Spleen (tissue), 11 donors: ENCODE data around the gene IFT81. TPM values are rescaled to one million over a fixed set of nuclear protein-coding genes. Genes with fewer than 3 reads are reported as not detected.
A peak's percentile ranks its signal among the peaks of the same experiment; 100 is the strongest.

ENCODE experiments used
- DNase-seq: peaks from one replicate; pipeline ENCODE4 v3.0.0-alpha.2; 2020
- H3K27ac ChIP-seq, 8 donors: fragments of 200-600 bp; sonication (generic) in 7 of 8; 1 replicate in 4 of 8; 2 replicates in 4 of 8; pipeline versions ENCODE4 v1.5.0 to v1.8.0; 2016 to 2021; ENCODE audit warnings: inconsistent platforms in 4 of 8, mild to moderate bottlenecking in 4 of 8, moderate library complexity in 1 of 8
- H3K27me3 ChIP-seq, 7 donors: fragments of 200-600 bp; sonication (generic) in 6 of 7; replicated peaks in 1 of 7; 1 replicate in 4 of 7; 2 replicates in 3 of 7; pipeline versions ENCODE4 v1.5.0 to v1.8.0; 2016 to 2021; ENCODE audit warnings: inconsistent platforms in 3 of 7, mild to moderate bottlenecking in 1 of 7
- H3K36me3 ChIP-seq, 6 donors: fragments of 200-600 bp; sonication (generic) in 5 of 6; 1 replicate in 4 of 6; 2 replicates in 2 of 6; pipeline versions ENCODE4 v1.5.0 to v1.8.0; 2016 to 2021; ENCODE audit warnings: inconsistent platforms in 2 of 6
- H3K4me1 ChIP-seq, 6 donors: fragments of 200-600 bp; sonication (generic) in 5 of 6; 1 replicate in 3 of 6; 2 replicates in 3 of 6; pipeline versions ENCODE4 v1.5.0 to v1.8.0; 2016 to 2021; ENCODE audit warnings: inconsistent platforms in 3 of 6
- H3K4me3 ChIP-seq, 8 donors: fragments of 200-600 bp; sonication (generic) in 7 of 8; 1 replicate in 4 of 8; 2 replicates in 4 of 8; pipeline versions ENCODE4 v1.5.0 to v1.8.0; 2016 to 2021; ENCODE audit warnings: inconsistent platforms in 4 of 8, mild to moderate bottlenecking in 4 of 8, moderate library complexity in 2 of 8
- H3K9me3 ChIP-seq, 8 donors: fragments of 200-600 bp; sonication (generic) in 7 of 8; 1 replicate in 4 of 8; 2 replicates in 4 of 8; pipeline versions ENCODE4 v1.5.0 to v1.8.0; 2016 to 2021; ENCODE audit warnings: inconsistent platforms in 4 of 8
- POLR2A ChIP-seq, 3 donors: fragments of 450-650 bp; IDR thresholded peaks; one replicate each; pipeline ENCODE4 v1.5.1; 2017; ENCODE audit warnings: antibody characterized with exemption in 3 of 3, mild to moderate bottlenecking in 1 of 3
- POLR2AphosphoS5 ChIP-seq, 3 donors: sonication (generic); formaldehyde crosslinking; IDR thresholded peaks; one replicate each; pipeline ENCODE4 v1.5.1; 2017; ENCODE audit warnings: antibody characterized with exemption in 3 of 3
- WGBS, 5 donors: extraction: QIAGEN DNeasy Blood & Tissue Kit in 3 of 5; methylation state at CpG; one replicate each; pipeline versions ENCODE4 v1.1.5 to v1.1.7; 2013 to 2018; 5-methylcytosine and 5-hydroxymethylcytosine counted together
- intact Hi-C: fragments of 100-400 bp; cut with DNase I; formaldehyde crosslinking; loops from one replicate; pipeline ENCODE4 v1.15.0; 2023; ENCODE audit warnings: low total_unique reads
- polyA plus RNA-seq, 3 donors: library from polyadenylated mRNA; stranded (reverse); fragments of 200-250 nt; gene quantifications; one replicate each; pipeline ENCODE4 v1.2.1, GENCODE V29; 2013
- total RNA-seq, 7 donors: library from RNA; depleted of rRNA in 3 of 7; stranded (reverse); fragments of >200 nt in 3 of 7; fragmentation: NEBNext Ultra II Directional in 4 of 7; extraction: Animal tissue kit (Norgen Biotek cat#: 25700) in 4 of 7; gene quantifications; one replicate each; pipeline versions ENCODE4 v1.1.0 to v1.2.1, GENCODE V29; 2016 to 2021
- TF ChIP-seq, protein P1 (sequence below), 11 experiments: fragments of 200-600 bp in 7 of 11; fragments of 450-650 bp in 4 of 11; sonication (generic) in 4 of 11; IDR thresholded peaks in 8 of 11; conservative IDR thresholded peaks in 3 of 11; 1 replicate in 7 of 11; 2 replicates in 4 of 11; pipeline versions ENCODE4 v1.4.0 to v1.8.0; 2016 to 2021; ENCODE audit warnings: antibody characterized with exemption in 11 of 11, inconsistent platforms in 4 of 11, mild to moderate bottlenecking in 1 of 11
- donor health status: healthy with polysubstance abuse.
- donor health status: DM: no; HTN: no; CAD: no; lungs with moderate emphysema.
- donor health status: DM: no; HTN: no; CAD: no.
- donor health status: Bipolar disorder and iron deficiency.
- donor health status: healthy.
- donor health status: DM: no; HTN: no; CAD: no.
- donor health status: DM: yes; HTN: yes; CAD: no.

IFT81 gene
- total and polyA plus RNA-seq, 10 donors: 1.8 to 10.1 (median 5.2) TPM

DNA sequence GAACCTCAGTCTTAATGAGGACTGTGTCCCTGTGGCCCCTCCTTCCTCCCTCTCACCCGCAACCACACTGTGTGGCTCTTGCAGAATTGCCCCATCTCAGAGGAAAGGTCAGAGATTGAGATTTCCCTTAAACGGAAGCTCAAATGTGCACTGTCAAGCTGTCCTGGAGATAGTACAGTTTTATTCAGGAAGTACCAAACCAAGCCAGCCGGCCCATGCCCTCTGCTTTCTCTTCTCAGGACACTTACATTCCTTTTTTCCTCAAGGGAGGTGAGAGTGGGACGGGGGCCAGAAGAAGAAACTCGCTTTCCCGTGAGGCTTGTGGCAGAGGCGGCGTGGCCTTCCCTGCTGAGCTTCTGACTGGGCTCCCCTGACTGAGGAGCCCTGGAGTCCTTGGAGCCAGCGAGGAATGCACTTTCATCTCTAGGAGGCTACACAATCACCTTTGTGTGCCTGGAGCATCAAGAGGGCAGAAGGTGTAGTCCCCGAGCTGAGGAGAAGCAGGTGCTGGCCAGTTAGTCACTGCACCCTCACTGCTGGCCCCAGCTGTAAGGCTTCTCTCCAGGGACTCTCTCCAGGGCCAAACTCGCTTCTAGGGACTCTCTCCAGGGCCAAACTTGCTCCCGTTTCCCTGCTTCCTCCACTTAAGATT lies 132.7 kb downstream of the IFT81 start:
- 45 to 68% (median 48%) methylated on average over 11 to 12 of the region's 12 CpGs for WGBS, 5 donors
- H3K4me1 ChIP-seq: peaks cover 0 to 24% (median 4%) of the 10 kb centered on the region in 6 donors
- no peaks in the 10 kb centered on the region for H3K9me3 ChIP-seq
- intact Hi-C loops: no loop called here
- no peaks in the 10 kb centered on the region for H3K27me3 ChIP-seq
- DNase-seq: no peak
- TF ChIP-seq POLR2AphosphoS5 (IDR thresholded peaks at IDR 0.05) (peak in 1 of 3 donors; percentile 64), POLR2A (IDR thresholded peaks at IDR 0.05) (no peak)
- TF ChIP-seq, protein P1, sequence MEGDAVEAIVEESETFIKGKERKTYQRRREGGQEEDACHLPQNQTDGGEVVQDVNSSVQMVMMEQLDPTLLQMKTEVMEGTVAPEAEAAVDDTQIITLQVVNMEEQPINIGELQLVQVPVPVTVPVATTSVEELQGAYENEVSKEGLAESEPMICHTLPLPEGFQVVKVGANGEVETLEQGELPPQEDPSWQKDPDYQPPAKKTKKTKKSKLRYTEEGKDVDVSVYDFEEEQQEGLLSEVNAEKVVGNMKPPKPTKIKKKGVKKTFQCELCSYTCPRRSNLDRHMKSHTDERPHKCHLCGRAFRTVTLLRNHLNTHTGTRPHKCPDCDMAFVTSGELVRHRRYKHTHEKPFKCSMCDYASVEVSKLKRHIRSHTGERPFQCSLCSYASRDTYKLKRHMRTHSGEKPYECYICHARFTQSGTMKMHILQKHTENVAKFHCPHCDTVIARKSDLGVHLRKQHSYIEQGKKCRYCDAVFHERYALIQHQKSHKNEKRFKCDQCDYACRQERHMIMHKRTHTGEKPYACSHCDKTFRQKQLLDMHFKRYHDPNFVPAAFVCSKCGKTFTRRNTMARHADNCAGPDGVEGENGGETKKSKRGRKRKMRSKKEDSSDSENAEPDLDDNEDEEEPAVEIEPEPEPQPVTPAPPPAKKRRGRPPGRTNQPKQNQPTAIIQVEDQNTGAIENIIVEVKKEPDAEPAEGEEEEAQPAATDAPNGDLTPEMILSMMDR (IDR thresholded peaks at IDR 0.05 in 8 of 11, conservative IDR thresholded peaks at IDR 0.05 in 3 of 11): no peak
- peak overlapping the region in 1 of 8 donors; percentile 7 for H3K4me3 ChIP-seq
- no peaks in the 10 kb centered on the region for H3K36me3 ChIP-seq
- H3K27ac ChIP-seq: peak overlapping the region in 6 of 8 donors; percentile 21 to 83 (median 70)

DNA sequence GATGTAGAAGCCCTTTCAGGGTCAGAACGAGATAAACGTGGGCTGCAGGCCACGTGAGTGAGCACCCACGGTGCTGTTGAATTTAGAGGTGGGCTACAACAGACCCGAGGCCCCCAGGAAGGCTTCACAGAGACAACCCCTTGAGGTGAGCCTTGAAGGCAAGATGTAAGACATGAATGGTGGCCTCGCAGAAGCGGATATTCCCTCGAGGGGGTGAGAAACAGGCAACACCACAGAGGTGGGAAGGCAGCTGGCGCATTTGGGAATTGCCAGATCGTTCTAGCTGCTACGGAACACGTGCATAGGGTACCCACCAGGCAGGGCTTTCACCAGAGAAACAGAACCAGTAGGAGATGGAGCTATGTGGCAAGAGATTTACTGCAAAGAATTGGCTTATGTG lies 134.3 kb downstream of the IFT81 start:
- WGBS, 5 donors: 89 to 95% (median 91%) methylated on average over 12 of the region's 12 CpGs
- no peaks in the 10 kb centered on the region for H3K9me3 ChIP-seq
- peaks cover 0 to 18% (median 4%) of the 10 kb centered on the region in 6 donors for H3K4me1 ChIP-seq
- no peak overlapping the region for H3K4me3 ChIP-seq
- no peaks in the 10 kb centered on the region for H3K27me3 ChIP-seq
- TF ChIP-seq POLR2A (IDR thresholded peaks at IDR 0.05) (no peak), POLR2AphosphoS5 (IDR thresholded peaks at IDR 0.05) (no peak)
- TF ChIP-seq, protein P1 (IDR thresholded peaks at IDR 0.05 in 8 of 11, conservative IDR thresholded peaks at IDR 0.05 in 3 of 11): no peak
- H3K27ac ChIP-seq: no peak overlapping the region
- intact Hi-C loops: no loop called here
- no peak for DNase-seq
- no peaks in the 10 kb centered on the region for H3K36me3 ChIP-seq

DNA sequence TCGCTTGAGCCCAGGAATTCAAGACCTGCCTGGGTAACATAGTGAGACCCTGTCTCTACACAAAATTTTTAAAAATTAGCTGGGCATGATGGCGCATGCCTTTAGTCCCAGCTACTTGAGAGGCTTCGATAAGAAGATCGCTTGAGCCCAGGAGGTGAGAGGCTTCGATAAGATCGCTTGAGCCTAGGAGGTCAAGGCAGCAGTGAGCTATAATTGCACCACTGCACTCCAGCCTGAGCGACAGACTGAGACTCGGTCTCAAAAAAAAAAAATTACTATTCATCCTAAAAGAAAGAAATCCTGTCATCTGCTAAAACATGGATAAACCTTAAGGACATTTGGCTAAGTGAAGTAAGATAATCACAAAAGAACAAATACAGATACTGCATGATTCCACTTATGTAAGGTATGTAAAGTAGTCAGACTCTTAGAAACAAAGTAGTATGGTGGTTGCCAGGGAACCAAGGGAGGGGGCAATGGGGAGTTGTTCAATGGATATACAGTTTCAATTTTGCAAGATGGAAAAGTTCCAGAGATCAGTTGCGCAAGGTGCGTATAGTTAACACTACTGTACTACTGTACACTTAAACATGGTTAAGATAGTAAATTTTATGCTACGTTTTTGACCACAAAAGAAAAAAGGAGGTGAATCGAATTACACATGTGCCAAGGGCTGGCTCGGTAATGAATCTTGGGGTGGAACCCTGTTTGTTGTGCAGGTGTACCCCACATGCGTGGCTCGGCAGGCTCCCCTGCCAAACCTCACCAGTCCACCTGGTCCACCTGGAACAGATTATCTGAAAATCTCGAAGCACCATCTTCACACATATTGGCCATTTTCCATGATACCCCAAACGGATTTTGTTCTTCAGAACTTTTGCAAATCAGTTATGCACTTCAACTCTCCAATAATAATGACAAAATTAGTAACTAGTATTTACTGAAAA lies 138.6 kb downstream of the IFT81 start:
- intact Hi-C loops: no loop called here
- no peak overlapping the region for H3K4me3 ChIP-seq
- WGBS, 5 donors: 81 to 90% (median 84%) methylated on average over 17 of the region's 17 CpGs
- peaks cover 0 to 11% (median 4%) of the 10 kb centered on the region in 6 donors for H3K4me1 ChIP-seq
- no peaks in the 10 kb centered on the region for H3K9me3 ChIP-seq
- no peak for DNase-seq
- H3K36me3 ChIP-seq: no peaks in the 10 kb centered on the region
- H3K27me3 ChIP-seq: no peaks in the 10 kb centered on the region
- no peak overlapping the region for H3K27ac ChIP-seq
- TF ChIP-seq POLR2AphosphoS5 (IDR thresholded peaks at IDR 0.05) (no peak), POLR2A (IDR thresholded peaks at IDR 0.05) (no peak)
- TF ChIP-seq, protein P1 (IDR thresholded peaks at IDR 0.05 in 8 of 11, conservative IDR thresholded peaks at IDR 0.05 in 3 of 11): no peak
